ENCODE measurements around the gene MAS1. TPM values are rescaled to one million over a fixed set of nuclear protein-coding genes. Genes with fewer than 3 reads are reported as not detected.
"Not testable (repeated sequence)": the region's sequence is repeated elsewhere in the genome, so short reads cannot be mapped to it uniquely, and the experiment has no call there.

Gene MAS1
- polyA plus RNA-seq, 3 donors: 0.01 to 0.03 TPM; not detected in 1

DNA sequence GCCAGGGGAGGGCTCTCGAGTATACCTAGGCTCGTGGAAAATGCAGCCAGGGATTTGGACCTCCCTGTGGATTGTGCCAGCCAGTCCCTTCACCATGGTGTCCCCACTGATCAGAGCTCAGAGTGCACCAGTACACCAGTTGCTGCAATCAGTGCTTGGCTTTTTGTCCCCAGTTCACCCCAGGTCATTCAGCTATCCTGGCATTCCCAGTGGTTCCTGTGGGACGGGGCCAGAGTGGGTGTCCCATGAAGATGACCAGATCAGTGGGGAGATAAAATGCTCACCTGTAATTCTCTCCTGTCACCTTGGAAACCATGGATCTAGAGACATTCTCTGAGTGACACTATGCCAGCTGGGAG is 23.8 kb downstream of the MAS1 start:
- no peak for DNase-seq (ENCODE audit: low read depth in 3 of 3, low spot score in 2 of 3)

- no peak for DNase-seq (ENCODE audit: low read depth in 3 of 3, low spot score in 2 of 3)
Observed at GRCh38 chr6:159915397-159915796, 24.6 kb downstream of the MAS1 start.

DNA sequence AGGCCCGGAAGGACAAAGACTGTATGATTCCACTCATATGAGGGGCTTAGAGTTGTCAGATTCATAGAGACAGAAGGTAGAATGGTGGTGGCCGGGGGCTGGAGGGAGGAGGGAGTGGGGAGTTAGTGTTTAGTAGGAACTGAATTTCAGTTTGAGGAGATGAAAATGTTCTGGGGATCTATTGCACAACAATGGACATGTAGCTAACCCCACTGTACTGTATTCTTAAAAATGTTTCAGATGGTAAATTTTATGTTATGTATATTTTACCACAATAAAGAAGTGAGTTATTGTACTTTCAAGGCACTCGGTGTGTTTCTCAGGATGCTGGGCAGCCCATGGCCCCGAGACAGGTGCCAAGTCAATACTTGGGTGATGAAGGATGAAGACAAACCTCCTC is 25.4 kb downstream of the MAS1 start:
- DNase-seq (ENCODE audit: low read depth in 3 of 3, low spot score in 2 of 3): no peak

DNA sequence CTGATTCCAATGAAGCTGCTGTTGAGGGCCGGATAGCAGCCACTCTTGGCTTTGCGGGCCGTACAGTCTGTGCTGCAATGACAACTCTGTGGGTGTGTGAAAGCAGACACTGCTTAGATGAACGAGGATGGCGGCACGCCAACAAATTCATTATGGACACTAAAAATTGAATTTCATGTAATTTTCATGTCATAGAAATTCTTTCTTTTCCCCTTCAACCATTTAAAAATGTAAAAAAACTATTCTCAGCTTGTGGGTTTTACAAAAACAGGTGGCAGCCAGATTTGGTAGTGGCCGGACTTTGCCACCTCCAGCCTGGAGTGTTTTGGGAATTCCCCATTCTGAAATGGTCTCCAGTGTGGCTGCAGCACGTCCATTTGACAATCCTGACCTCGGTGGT is 26.0 kb downstream of the MAS1 start:
- DNase-seq (ENCODE audit: low read depth in 3 of 3, low spot score in 2 of 3): no peak

GRCh38 chr6:159919011-159919511 is 28.3 kb downstream of the MAS1 start:
- no peak for DNase-seq (ENCODE audit: low read depth in 3 of 3, low spot score in 2 of 3)

DNA sequence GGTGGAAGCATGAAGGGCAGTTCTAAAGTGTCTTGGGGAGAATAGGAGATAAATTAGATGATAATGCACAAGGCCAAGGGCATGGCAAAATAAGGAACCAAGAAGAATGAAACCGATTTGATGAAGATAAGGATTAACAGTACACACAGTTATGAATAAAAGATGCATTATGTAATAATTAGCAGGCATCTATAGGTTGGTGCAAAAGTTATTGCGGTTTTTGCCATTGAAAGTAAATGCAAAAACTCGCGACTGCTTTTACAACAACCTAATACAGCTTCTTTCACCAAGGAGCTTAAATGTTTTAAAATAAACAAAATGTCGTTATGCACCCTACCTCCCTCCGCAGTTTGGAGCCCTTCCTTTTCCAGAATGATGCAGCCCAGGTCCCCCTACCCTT is 29.0 kb downstream of the MAS1 start:
- no peak for DNase-seq (ENCODE audit: low read depth in 3 of 3, low spot score in 2 of 3)

DNA sequence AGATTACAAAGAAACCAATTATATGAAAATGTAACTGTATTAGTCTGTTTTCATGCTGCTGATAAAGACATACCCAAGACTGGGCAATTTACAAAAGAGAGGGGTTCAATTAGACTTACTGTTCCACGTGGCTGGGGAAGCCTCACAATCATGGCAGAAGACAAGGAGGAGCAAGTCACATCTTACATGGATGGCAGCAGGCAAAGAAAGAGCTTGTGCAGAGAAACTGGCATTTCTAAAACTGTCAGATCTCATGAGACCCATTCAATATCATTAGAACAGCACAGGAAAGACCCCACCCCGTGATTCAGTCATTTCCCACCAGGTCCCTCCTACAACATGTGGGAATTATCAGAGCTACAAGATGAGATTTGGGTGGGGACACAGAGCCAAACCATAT is 33.4 kb downstream of the MAS1 start:
- not testable (repeated sequence) for DNase-seq (ENCODE audit: low read depth in 3 of 3, low spot score in 2 of 3)

DNA sequence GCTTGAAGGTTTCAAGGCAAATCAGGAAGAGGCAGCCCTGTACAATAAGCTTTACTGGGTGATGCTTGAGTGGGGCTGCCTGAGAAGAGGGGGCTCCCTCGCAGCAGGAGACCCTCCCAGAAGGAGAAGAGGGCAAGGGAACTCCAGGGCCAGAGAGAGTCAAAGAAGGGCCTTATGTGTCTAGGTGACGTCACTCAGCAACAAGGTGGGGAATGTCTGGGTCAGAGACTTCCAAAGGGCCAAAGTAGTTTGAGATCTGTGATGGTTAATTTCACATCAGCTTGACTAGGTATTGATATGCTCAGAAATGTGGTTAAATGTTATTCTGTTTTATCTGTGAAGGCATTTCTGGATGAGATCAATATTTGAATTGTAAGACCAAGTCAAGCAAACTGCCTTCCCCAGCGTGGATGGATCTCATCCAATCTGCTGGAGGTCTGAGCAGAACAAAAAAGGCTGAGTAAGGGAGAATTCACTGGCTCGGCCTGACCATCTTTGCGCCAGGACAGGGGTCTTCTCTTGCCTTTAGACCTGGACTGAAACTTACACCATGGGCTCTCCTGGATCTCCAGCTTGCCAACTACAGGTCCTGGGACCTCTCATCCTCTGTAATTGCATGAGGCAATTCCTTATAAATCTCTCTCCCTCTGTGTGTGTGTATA is 35.9 kb downstream of the MAS1 start:
- DNase-seq (ENCODE audit: low read depth in 3 of 3, low spot score in 2 of 3): no peak

- DNase-seq (ENCODE audit: low read depth in 3 of 3, low spot score in 2 of 3): no peak
Observed at GRCh38 chr6:159929819-159930218, 39.0 kb downstream of the MAS1 start.

DNA sequence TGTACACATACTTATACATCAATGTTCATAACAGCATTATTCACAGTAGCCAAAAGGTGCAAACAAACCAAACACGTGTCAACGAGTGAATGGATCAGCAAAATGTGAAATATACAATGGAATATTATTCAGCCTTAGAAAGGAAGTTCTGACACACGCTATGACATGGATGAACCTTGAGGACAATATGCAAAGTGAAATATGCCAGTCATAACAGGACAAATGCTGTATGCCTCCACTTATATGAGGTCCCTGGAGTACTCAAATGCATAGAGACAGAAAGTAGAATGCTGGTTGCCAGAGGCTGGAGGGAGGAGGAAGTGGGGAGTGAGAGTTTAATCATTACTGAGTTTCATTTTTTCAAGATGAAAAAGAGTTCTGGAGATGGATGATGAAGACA is 40.3 kb downstream of the MAS1 start:
- DNase-seq (ENCODE audit: low read depth in 3 of 3, low spot score in 2 of 3): no peak

DNA sequence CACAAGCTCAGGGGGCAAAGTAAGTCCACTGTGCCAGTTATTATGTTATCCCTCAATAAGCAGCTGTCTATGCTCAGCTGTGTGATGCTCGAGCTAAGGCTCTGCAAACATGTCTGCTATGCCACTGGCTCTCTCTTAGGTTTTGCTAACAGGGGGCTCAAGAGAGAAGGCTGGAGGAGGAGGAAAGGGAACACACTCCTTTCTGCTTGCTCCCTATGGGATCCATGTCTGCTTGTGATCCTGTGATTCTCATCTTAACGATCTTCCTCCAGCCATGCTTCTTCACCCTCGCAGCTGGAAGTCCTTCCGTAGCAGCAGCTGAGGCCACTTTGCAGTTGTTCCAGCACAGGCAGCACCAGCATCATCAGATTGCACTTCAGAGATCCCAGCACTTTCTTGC is 41.1 kb downstream of the MAS1 start:
- DNase-seq (ENCODE audit: low read depth in 3 of 3, low spot score in 2 of 3): no peak

DNA sequence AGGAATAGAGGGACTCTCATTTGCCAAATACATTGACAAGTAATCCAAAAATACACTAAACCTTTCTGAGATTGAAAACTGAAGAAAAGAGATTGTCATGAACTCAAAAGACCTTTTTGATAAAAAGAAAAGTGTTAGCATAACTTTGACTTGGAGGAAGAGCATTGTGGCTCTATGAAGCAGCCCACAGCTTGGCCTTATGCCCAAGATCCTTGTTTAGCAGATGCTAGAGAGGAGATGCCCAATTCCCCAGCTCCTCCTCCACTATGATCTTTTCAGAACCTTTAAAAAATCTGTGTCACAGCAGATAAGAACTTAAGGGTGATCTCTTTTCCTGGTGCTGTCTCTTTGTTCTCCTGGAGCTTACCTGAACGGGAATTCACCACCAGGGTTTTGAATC is 42.3 kb downstream of the MAS1 start:
- no peak for DNase-seq (ENCODE audit: low read depth in 3 of 3, low spot score in 2 of 3)

- DNase-seq (ENCODE audit: low read depth in 3 of 3, low spot score in 2 of 3): no peak
Observed at GRCh38 chr6:159934181-159934580, 43.4 kb downstream of the MAS1 start.

- DNase-seq (ENCODE audit: low read depth in 3 of 3, low spot score in 2 of 3): no peak
Observed at GRCh38 chr6:159935065-159935464, 44.3 kb downstream of the MAS1 start.

GRCh38 chr6:159935633-159936032 is 44.8 kb downstream of the MAS1 start:
- DNase-seq (ENCODE audit: low read depth in 3 of 3, low spot score in 2 of 3): no peak

DNA sequence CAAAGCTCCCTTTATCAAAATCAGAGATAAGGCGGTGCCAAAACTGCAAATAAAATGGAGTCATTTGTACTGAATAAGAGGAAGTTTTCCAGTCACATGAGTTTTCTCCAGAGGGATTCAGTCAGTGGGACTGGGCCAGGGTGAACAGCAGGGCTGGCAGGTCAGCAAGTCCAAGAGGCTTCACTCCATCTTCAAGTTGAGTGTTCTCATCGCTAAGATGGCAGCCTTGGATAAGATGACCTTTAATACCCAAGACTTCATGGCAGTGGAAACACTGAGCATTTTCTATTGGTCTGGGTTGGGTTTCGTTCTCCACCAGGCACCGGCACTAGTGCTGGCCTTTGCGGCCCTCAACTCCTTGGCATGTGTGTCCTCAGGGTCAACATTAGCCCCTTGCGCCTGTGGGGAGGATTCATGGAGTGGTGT is 48.8 kb downstream of the MAS1 start:
- no peak for DNase-seq (ENCODE audit: low read depth in 3 of 3, low spot score in 2 of 3)

Other genes starting within 250 kb of the MAS1 start
- 100 to 1,000 TPM; 121 to 123 (median 121) TPM for gene SOD2, start 197.7 kb upstream of the MAS1 start, polyA plus RNA-seq (ENCODE audit: insufficient read length in 3 of 3)
- 100 to 1,000 TPM; 136 to 145 (median 138) TPM for gene WTAP, start 163.5 kb upstream of the MAS1 start, polyA plus RNA-seq (ENCODE audit: insufficient read length in 3 of 3)
- gene ACAT2, start 128.9 kb upstream of the MAS1 start, polyA plus RNA-seq (ENCODE audit: insufficient read length in 3 of 3): 10 to 100 TPM; 54.7 to 64.8 (median 59.7) TPM
- gene TCP1, start 101.4 kb upstream of the MAS1 start, polyA plus RNA-seq (ENCODE audit: insufficient read length in 3 of 3): 100 to 1,000 TPM; 251 to 275 (median 261) TPM
- gene MRPL18, start 100.5 kb upstream of the MAS1 start, polyA plus RNA-seq (ENCODE audit: insufficient read length in 3 of 3): 10 to 100 TPM; 59.7 to 73.3 (median 62.8) TPM
- gene PNLDC1, start 90.7 kb upstream of the MAS1 start, polyA plus RNA-seq (ENCODE audit: insufficient read length in 3 of 3): 1 to 10 TPM in 1 of 3 donors, under 1 TPM in 2; 0.25 to 1.6 (median 0.36) TPM
- gene IGF2R, start 78.1 kb downstream of the MAS1 start, polyA plus RNA-seq (ENCODE audit: insufficient read length in 3 of 3): 10 to 100 TPM; 56.6 to 62.3 (median 57.5) TPM
- 1 to 10 TPM in 1 of 3 donors, under 1 TPM in 2; 0.32 to 1.3 (median 0.35) TPM for gene SLC22A1, start 230.8 kb downstream of the MAS1 start, polyA plus RNA-seq (ENCODE audit: insufficient read length in 3 of 3)

Measured in right renal cortex interstitium (tissue), 3 donors.